HepG2 (cell line): ENCODE data around the gene LRRC74B. TPM values are rescaled to one million over a fixed set of nuclear protein-coding genes. Genes with fewer than 3 reads are reported as not detected.

Experiments
- ATAC-seq: fragments of 200-7000 bp; cut with Tn5 transposase; 3 replicates; pipeline ENCODE4 v1.9.1; 2020; ENCODE audit warnings: mild to moderate bottlenecking, moderate library complexity
- BruUV-seq: library from RNA; stranded (reverse); fragments of 400-500 nt; replicated peaks from 2 replicates; lab custom pipeline; 2021; lab: Mats Ljungman, UMichigan
- CTCF ChIA-PET: fragments of 300-600 bp; formaldehyde crosslinking; extraction: SDS; loops from one replicate; lab custom pipeline; 2021; ENCODE audit warnings: low total read pairs, inconsistent platforms, low intra/inter-chr PET ratio; lab: Yijun Ruan, JAX
- POLR2A ChIA-PET: fragments of 350-600 bp; sonication (Branson Sonifier 250); formaldehyde crosslinking; loops from one replicate; lab custom pipeline; 2020; ENCODE audit warnings: antibody characterized with exemption, inconsistent platforms; lab: Yijun Ruan, JAX
- DNase-seq: peaks from one replicate; pipeline ENCODE4 v3.0.0-alpha.2; 2015; ENCODE audit warnings: low spot score
- FAIRE-seq: peaks from 3 replicates; lab custom pipeline; 2011; peaks lifted over from hg19 to GRCh38; lab: Jason Lieb, UNC
- H2AFZ ChIP-seq: one replicate; pipeline ENCODE4 v1.6.1; 2011; ENCODE audit warnings: low read length, inconsistent platforms
- H3K27ac ChIP-seq: fragments of 300-600 bp; 3 replicates; pipeline ENCODE4 v1.8.0; 2011; ENCODE audit warnings: mixed run types, mild to moderate bottlenecking, mixed read lengths, low read length, inconsistent platforms; ENCODE audit not compliant: insufficient read depth; ENCODE audit errors: extremely low read length
- H3K27me3 ChIP-seq, 2 experiments: fragments of 200-600 bp in 1 of 2; 2 replicates in 1 of 2; 3 replicates in 1 of 2; pipeline versions ENCODE4 v1.6.0 to v1.8.0; 2011; ENCODE audit warnings: low read length in 2 of 2, mild to moderate bottlenecking in 2 of 2, moderate library complexity in 2 of 2, inconsistent platforms in 1 of 2; ENCODE audit not compliant: insufficient read depth in 2 of 2, control insufficient read depth in 1 of 2
- H3K36me3 ChIP-seq, 2 experiments: fragments of 200-600 bp in 1 of 2; replicated peaks in 1 of 2; 2 replicates in 1 of 2; 3 replicates in 1 of 2; pipeline versions ENCODE4 v1.5.1 to v1.8.0; 2011; ENCODE audit warnings: low read length in 2 of 2, inconsistent platforms in 1 of 2; ENCODE audit not compliant: insufficient read depth in 2 of 2, control insufficient read depth in 1 of 2
- H3K4me1 ChIP-seq: 2 replicates; pipeline ENCODE4 v1.5.1; 2012; ENCODE audit warnings: low read length, inconsistent platforms; ENCODE audit not compliant: insufficient read depth
- H3K4me2 ChIP-seq: 2 replicates; pipeline ENCODE4 v1.6.0; 2011; ENCODE audit warnings: low read depth, low read length, inconsistent platforms
- H3K4me3 ChIP-seq, 3 experiments: fragments of 200-600 bp in 1 of 3; sonication (generic), shearing (Covaris generic) in 1 of 3; replicated peaks in 1 of 3; 2 replicates each; pipeline ENCODE4 v1.5.1; 2011 to 2016; ENCODE audit warnings: low read length in 3 of 3, inconsistent platforms in 2 of 3, low read depth in 2 of 3, mild to moderate bottlenecking in 2 of 3, control low read depth in 1 of 3, mixed read lengths in 1 of 3; ENCODE audit not compliant: insufficient read depth in 1 of 3
- H3K79me2 ChIP-seq: one replicate; pipeline ENCODE4 v1.6.1; 2011; ENCODE audit warnings: low read length, inconsistent platforms; ENCODE audit not compliant: insufficient read depth
- H3K9ac ChIP-seq: 2 replicates; pipeline ENCODE4 v1.6.0; 2011; ENCODE audit warnings: mild to moderate bottlenecking, low read depth, low read length, inconsistent platforms; ENCODE audit not compliant: insufficient read depth
- H3K9me3 ChIP-seq: 2 replicates; pipeline ENCODE4 v1.5.1; 2012; ENCODE audit warnings: mild to moderate bottlenecking, low read length
- H4K20me1 ChIP-seq: 2 replicates; pipeline ENCODE4 v1.6.0; 2011; ENCODE audit warnings: inconsistent platforms, mild to moderate bottlenecking, low read length, moderate library complexity; ENCODE audit not compliant: insufficient read depth
- EZH2 ChIP-seq: conservative IDR thresholded peaks from 2 replicates; pipeline ENCODE4 v1.6.1; 2012; ENCODE audit warnings: mild to moderate bottlenecking, low read depth, low read length, moderate library complexity
- GPN1 ChIP-seq: sonication (generic); formaldehyde crosslinking; IDR thresholded peaks from 2 replicates; pipeline ENCODE4 v1.5.1; 2020; ENCODE audit warnings: missing genetic modification reagents, borderline replicate concordance
- NCOA5 ChIP-seq: sonication (generic); formaldehyde crosslinking; IDR thresholded peaks from 2 replicates; pipeline ENCODE4 v1.4.0; 2020; ENCODE audit warnings: missing genetic modification reagents
- POLR2G ChIP-seq: fragments of 200-400 bp; formaldehyde crosslinking; IDR thresholded peaks from 2 replicates; pipeline ENCODE4 v1.6.1; 2018; ENCODE audit warnings: mild to moderate bottlenecking, low read depth, low read length, moderate library complexity
- XRCC5 ChIP-seq: fragments of 200-400 bp; formaldehyde crosslinking; optimal IDR thresholded peaks from 2 replicates; pipeline ENCODE3; 2017; ENCODE audit warnings: mild to moderate bottlenecking, low read length
- ZFX ChIP-seq: sonication (generic); formaldehyde crosslinking; IDR thresholded peaks from 2 replicates; pipeline ENCODE4 v1.4.0; 2020; ENCODE audit warnings: mild to moderate bottlenecking, low read depth, missing genetic modification reagents, moderate library complexity
- ZFY ChIP-seq: sonication (generic); formaldehyde crosslinking; IDR thresholded peaks from 2 replicates; pipeline ENCODE4 v1.4.0; 2020; ENCODE audit warnings: missing genetic modification reagents
- ZNF160 ChIP-seq: sonication (generic); formaldehyde crosslinking; IDR thresholded peaks from 2 replicates; pipeline ENCODE4 v1.8.0; 2022; ENCODE audit warnings: mild to moderate bottlenecking, inconsistent platforms, missing genetic modification reagents
- WGBS: methylation state at CpG from one replicate; pipeline ENCODE4 v1.1.6; 2017; ENCODE audit warnings: low lambda C conversion rate; 5-methylcytosine and 5-hydroxymethylcytosine counted together
- in situ Hi-C: cut with HindIII; loops from 2 replicates; pipeline ENCODE4 v1.10.0; 2017; ENCODE audit warnings: low pct_unique_long_range_greater_than_20kb; ENCODE audit not compliant: extremely low pct_ligation_motif_present
- intact Hi-C: fragments of 100-400 bp; cut with micrococcal nuclease; formaldehyde crosslinking; loops from one replicate; pipeline ENCODE4 v1.10.0; 2022; ENCODE audit not compliant: unreplicated experiment
- polyA plus RNA-seq, 8 experiments: library from polyadenylated mRNA; depleted of rRNA in 3 of 8; stranded (reverse) in 7 of 8; unstranded in 1 of 8; fragments of >200 nt; fragmentation: Illumina TruSeq in 4 of 8; extraction: Trizol in 4 of 8; gene quantifications; 2 replicates each; pipeline versions ENCODE4 v1.2.1 to v1.2.3, GENCODE V29; 2011 to 2016; ENCODE audit warnings: low read depth in 4 of 8, missing spikeins in 1 of 8, mixed read lengths in 1 of 8; ENCODE audit not compliant: insufficient read depth in 1 of 8
- total RNA-seq, 5 experiments: library from RNA; depleted of rRNA; stranded (reverse); fragments of >200 nt; fragmentation: Illumina TruSeq; extraction: Trizol; gene quantifications; 2 replicates each; pipeline ENCODE4 v1.2.3, GENCODE V29; 2016; ENCODE audit warnings: low read depth in 1 of 5
- TF ChIP-seq, protein P1 (sequence below): sonication (generic); formaldehyde crosslinking; IDR thresholded peaks from 2 replicates; pipeline ENCODE4 v1.5.0; 2020; ENCODE audit warnings: mild to moderate bottlenecking, missing genetic modification reagents
- TF ChIP-seq, protein P2 (sequence below): sonication (generic); formaldehyde crosslinking; IDR thresholded peaks from 2 replicates; pipeline ENCODE4 v1.4.0; 2020; ENCODE audit warnings: missing genetic modification reagents, borderline replicate concordance
- TF ChIP-seq, protein P3 (sequence below): sonication (generic); formaldehyde crosslinking; IDR thresholded peaks from 2 replicates; pipeline ENCODE4 v1.8.0; 2023; ENCODE audit warnings: mild to moderate bottlenecking, missing genetic modification reagents

The LRRC74B gene
- total and polyA plus RNA-seq, 2 of the 13 experiments (the other 11 are each of a cell fraction or from before 2014, with no cell fraction given) = not detected

DNA sequence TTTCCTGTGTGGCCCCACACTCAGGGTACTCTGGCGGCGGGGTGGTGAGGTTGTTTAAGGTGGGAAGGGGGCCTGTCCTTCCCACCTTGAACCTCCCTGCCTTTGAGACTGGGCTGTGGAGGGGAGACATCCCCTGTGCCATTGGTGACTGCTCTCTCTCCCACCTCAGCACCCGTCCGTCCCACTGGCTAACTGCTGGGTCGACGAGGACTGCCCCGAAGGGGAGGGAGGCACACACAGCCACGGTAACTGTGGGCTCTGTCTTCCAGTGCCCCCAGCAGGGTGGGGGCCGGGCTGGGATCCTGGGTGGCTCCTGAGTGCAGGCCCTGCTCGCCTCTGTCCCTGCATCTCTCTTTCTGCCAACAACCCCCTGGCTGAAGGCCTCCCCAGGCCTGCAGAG, 23.2 kb upstream of the LRRC74B start:
- in situ Hi-C loops (no loop called here), intact Hi-C loops (no loop called here)
- FAIRE-seq = no peak
- WGBS = 91% methylated on average over 2 of the region's 10 CpGs
- Histone ChIP-seq H3K27me3 (peaks cover 4 to 41% of the 10 kb centered on the region in 2 experiments; a peak in 4 of 5 replicates), H3K79me2 (no peaks in the 10 kb centered on the region), H3K4me3 (no peak overlapping the region), H3K36me3 (no peaks in the 10 kb centered on the region), H3K9ac (no peak overlapping the region), H3K9me3 (no peaks in the 10 kb centered on the region), H4K20me1 (no peaks in the 10 kb centered on the region), H3K27ac (no peak overlapping the region), H3K4me1 (peaks cover 14% of the 10 kb centered on the region), H2AFZ (no peak overlapping the region), H3K4me2 (no peak overlapping the region)
- ATAC-seq = peak; percentile 13
- TF ChIP-seq ZNF160 = no peak
- DNase-seq = no peak
- CTCF ChIA-PET = no interaction called here
- POLR2A ChIA-PET = no interaction called here
- no TSS peak for BruUV-seq

DNA sequence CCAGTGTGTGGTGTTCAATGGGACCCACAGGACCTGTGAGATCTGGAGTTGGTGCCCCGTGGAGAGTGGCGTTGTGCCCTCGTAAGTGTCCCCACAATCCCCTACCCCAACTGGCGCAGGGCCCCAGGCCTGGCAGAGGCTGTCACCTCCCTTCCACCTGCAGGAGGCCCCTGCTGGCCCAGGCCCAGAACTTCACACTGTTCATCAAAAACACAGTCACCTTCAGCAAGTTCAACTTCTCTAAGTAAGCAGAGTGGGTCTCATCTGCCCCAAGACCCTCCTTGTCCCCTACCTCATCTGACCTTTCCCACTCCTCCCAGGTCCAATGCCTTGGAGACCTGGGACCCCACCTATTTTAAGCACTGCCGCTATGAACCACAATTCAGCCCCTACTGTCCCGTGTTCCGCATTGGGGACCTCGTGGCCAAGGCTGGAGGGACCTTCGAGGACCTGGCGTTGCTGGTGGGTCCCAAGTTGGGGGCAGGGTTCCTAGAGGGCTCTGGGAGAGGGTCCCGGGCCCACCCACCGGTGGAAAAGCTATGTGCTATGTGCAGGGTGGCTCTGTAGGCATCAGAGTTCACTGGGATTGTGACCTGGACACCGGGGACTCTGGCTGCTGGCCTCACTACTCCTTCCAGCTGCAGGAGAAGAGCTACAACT, 22.7 kb upstream of the LRRC74B start:
- Histone ChIP-seq H2AFZ (no peak overlapping the region), H4K20me1 (no peaks in the 10 kb centered on the region), H3K27me3 (peaks cover 5 to 43% of the 10 kb centered on the region in 2 experiments; a peak in 4 of 5 replicates), H3K79me2 (no peaks in the 10 kb centered on the region), H3K4me3 (no peak overlapping the region), H3K4me2 (no peak overlapping the region), H3K36me3 (no peaks in the 10 kb centered on the region), H3K9me3 (no peaks in the 10 kb centered on the region), H3K4me1 (peaks cover 14% of the 10 kb centered on the region), H3K27ac (no peak overlapping the region), H3K9ac (no peak overlapping the region)
- DNase-seq (no peak), FAIRE-seq (no peak), ATAC-seq (peak; percentile 74)
- intact Hi-C loops (no loop called here), in situ Hi-C loops (no loop called here)
- POLR2A ChIA-PET = no interaction called here
- CTCF ChIA-PET = no interaction called here
- BruUV-seq = no TSS peak
- WGBS = 24% methylated on average over 12 of the region's 13 CpGs
- TF ChIP-seq NCOA5 = no peak
- TF ChIP-seq, protein P1, sequence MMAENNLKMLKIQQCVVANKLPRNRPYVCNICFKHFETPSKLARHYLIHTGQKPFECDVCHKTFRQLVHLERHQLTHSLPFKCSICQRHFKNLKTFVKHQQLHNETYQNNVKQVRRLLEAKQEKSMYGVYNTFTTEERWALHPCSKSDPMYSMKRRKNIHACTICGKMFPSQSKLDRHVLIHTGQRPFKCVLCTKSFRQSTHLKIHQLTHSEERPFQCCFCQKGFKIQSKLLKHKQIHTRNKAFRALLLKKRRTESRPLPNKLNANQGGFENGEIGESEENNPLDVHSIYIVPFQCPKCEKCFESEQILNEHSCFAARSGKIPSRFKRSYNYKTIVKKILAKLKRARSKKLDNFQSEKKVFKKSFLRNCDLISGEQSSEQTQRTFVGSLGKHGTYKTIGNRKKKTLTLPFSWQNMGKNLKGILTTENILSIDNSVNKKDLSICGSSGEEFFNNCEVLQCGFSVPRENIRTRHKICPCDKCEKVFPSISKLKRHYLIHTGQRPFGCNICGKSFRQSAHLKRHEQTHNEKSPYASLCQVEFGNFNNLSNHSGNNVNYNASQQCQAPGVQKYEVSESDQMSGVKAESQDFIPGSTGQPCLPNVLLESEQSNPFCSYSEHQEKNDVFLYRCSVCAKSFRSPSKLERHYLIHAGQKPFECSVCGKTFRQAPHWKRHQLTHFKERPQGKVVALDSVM = no peak
- TF ChIP-seq XRCC5 = peak; percentile 31
- no peak for TF ChIP-seq EZH2
- TF ChIP-seq, protein P2, sequence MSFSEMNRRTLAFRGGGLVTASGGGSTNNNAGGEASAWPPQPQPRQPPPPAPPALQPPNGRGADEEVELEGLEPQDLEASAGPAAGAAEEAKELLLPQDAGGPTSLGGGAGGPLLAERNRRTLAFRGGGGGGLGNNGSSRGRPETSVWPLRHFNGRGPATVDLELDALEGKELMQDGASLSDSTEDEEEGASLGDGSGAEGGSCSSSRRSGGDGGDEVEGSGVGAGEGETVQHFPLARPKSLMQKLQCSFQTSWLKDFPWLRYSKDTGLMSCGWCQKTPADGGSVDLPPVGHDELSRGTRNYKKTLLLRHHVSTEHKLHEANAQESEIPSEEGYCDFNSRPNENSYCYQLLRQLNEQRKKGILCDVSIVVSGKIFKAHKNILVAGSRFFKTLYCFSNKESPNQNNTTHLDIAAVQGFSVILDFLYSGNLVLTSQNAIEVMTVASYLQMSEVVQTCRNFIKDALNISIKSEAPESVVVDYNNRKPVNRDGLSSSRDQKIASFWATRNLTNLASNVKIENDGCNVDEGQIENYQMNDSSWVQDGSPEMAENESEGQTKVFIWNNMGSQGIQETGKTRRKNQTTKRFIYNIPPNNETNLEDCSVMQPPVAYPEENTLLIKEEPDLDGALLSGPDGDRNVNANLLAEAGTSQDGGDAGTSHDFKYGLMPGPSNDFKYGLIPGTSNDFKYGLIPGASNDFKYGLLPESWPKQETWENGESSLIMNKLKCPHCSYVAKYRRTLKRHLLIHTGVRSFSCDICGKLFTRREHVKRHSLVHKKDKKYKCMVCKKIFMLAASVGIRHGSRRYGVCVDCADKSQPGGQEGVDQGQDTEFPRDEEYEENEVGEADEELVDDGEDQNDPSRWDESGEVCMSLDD = no peak
- 0 out of 2 replicates have a peak, but pooled peaks have one; percentile 36 for TF ChIP-seq ZFY
- TF ChIP-seq, protein P3, sequence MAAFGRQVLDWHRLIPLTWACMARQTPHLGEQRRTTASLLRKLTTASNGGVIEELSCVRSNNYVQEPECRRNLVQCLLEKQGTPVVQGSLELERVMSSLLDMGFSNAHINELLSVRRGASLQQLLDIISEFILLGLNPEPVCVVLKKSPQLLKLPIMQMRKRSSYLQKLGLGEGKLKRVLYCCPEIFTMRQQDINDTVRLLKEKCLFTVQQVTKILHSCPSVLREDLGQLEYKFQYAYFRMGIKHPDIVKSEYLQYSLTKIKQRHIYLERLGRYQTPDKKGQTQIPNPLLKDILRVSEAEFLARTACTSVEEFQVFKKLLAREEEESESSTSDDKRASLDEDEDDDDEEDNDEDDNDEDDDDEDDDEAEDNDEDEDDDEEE (CRISPR knock-in tag) = no peak
- TF ChIP-seq ZFX (CRISPR knock-in tag) = 0 out of 2 replicates have a peak, but pooled peaks have one; percentile 23
- no peak for TF ChIP-seq POLR2G
- no peak for TF ChIP-seq GPN1 (CRISPR knock-in tag)
